Measurements from ENCODE around the gene HOXB1. TPM values are rescaled to one million over a fixed set of nuclear protein-coding genes. Genes with fewer than 3 reads are reported as not detected.

HOXB1 gene
- polyA plus RNA-seq, 4 donors = not detected

GRCh38 chr17:48553190-48553547 is 22.4 kb upstream of the HOXB1 start:
- WGBS, 3 donors = 50 to 59% (median 54%) methylated on average over 5 of the region's 5 CpGs
- FAIRE-seq = no peak
- peak overlapping the region in 2 of 3 donors; percentile 53 to 88 for H3K27ac ChIP-seq (ENCODE audit: low read depth in 1 of 3, low read length in 2 of 3)

GRCh38 chr17:48552466-48553189 is 21.8 kb upstream of the HOXB1 start:
- Histone ChIP-seq H3K27ac (ENCODE audit: low read depth in 1 of 3, low read length in 2 of 3) (peak overlapping the region in 2 of 3 donors; percentile 64 to 88), H3K4me3 (ENCODE audit: low read depth in 1 of 3, low read length in 3 of 3) (no peak overlapping the region), H3K27me3 (ENCODE audit: control insufficient read depth in 3 of 3, insufficient read depth in 3 of 3, low read length in 3 of 3) (peaks cover 0 to 84% (median 8%) of the 10 kb centered on the region in 3 donors), H3K9me3 (ENCODE audit: control insufficient read depth in 2 of 2, insufficient read depth in 1 of 2, low read depth in 1 of 2, low read length in 1 of 2) (no peaks in the 10 kb centered on the region), H3K4me1 (ENCODE audit: control insufficient read depth in 3 of 3, insufficient read depth in 2 of 3, low read depth in 1 of 3, low read length in 2 of 3) (peaks cover 0 to 38% (median 3%) of the 10 kb centered on the region in 3 donors), H3K36me3 (ENCODE audit: control insufficient read depth in 3 of 3, insufficient read depth in 2 of 3, low read depth in 1 of 3, low read length in 3 of 3) (peaks cover 0 to 32% (median 0%) of the 10 kb centered on the region in 3 donors)
- WGBS, 3 donors = 39 to 48% (median 43%) methylated on average over 6 to 11 of the region's 11 CpGs
- no peak for FAIRE-seq
- peak in 1 of 2 donors; percentile 8 for DNase-seq

More at GRCh38 chr17:48553190-48553547, 22.4 kb upstream of the HOXB1 start:
- H3K4me3 ChIP-seq (ENCODE audit: low read depth in 1 of 3, low read length in 3 of 3) = no peak overlapping the region
- peak in 1 of 2 donors; percentile 14 for DNase-seq
- H3K27me3 ChIP-seq (ENCODE audit: control insufficient read depth in 3 of 3, insufficient read depth in 3 of 3, low read length in 3 of 3) = peaks cover 0 to 84% (median 8%) of the 10 kb centered on the region in 3 donors
- peaks cover 0 to 36% (median 0%) of the 10 kb centered on the region in 3 donors for H3K36me3 ChIP-seq (ENCODE audit: control insufficient read depth in 3 of 3, insufficient read depth in 2 of 3, low read depth in 1 of 3, low read length in 3 of 3)
- H3K4me1 ChIP-seq (ENCODE audit: control insufficient read depth in 3 of 3, insufficient read depth in 2 of 3, low read depth in 1 of 3, low read length in 2 of 3) = peaks cover 0 to 38% (median 3%) of the 10 kb centered on the region in 3 donors
- H3K9me3 ChIP-seq (ENCODE audit: control insufficient read depth in 2 of 2, insufficient read depth in 1 of 2, low read depth in 1 of 2, low read length in 1 of 2) = no peaks in the 10 kb centered on the region

DNA sequence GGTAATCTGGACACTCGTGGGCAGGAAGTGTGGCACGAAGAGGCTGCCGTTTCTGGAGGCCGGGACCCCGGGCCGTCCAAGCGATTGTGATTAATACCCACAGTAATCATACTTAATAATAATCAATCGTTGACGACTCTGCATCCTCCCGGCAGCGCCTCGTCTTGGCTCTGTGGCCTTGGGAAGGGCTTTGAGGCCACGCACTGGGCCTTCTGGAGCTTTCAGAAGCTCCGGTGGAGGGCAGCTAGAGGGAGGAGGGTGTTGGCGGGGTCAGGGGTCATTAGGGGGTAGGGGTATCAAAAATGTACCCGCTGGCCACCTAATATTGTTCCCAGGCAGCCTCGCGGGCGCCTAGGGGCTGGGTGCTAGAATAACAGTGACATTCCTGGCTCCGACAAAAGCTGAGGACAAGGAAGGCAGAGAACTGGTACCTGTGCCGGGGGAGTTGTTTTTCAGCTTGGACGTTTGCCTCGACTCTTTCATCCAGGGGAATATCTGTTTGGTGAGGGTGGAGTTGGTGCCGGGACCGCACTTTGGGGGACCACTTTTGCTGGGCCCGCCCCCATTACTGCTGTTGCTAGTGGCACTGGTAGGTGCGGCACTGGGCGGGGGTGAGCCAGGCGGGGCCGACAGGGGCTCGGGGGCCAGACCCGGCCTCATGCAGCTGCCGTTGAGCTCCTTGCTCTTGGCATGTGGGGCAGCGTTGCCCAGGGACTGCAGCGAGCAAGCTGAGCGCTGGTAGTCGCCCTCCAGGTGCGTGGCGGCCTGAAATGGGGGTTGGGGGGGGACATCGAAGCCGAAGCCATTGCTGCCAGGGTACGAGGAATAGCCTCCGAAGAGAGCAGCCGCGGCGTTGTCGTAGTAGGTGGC is 21.0 kb upstream of the HOXB1 start:
- FAIRE-seq (no peak), DNase-seq (peak in 1 of 2 donors; percentile 7)
- Histone ChIP-seq H3K27ac (ENCODE audit: low read depth in 1 of 3, low read length in 2 of 3) (peak overlapping the region in 2 of 3 donors; percentile 64 to 88), H3K4me1 (ENCODE audit: control insufficient read depth in 3 of 3, insufficient read depth in 2 of 3, low read depth in 1 of 3, low read length in 2 of 3) (peaks cover 0 to 32% (median 3%) of the 10 kb centered on the region in 3 donors), H3K27me3 (ENCODE audit: control insufficient read depth in 3 of 3, insufficient read depth in 3 of 3, low read length in 3 of 3) (peaks cover 0 to 84% (median 8%) of the 10 kb centered on the region in 3 donors), H3K4me3 (ENCODE audit: low read depth in 1 of 3, low read length in 3 of 3) (no peak overlapping the region), H3K9me3 (ENCODE audit: control insufficient read depth in 2 of 2, insufficient read depth in 1 of 2, low read depth in 1 of 2, low read length in 1 of 2) (no peaks in the 10 kb centered on the region), H3K36me3 (ENCODE audit: control insufficient read depth in 3 of 3, insufficient read depth in 2 of 3, low read depth in 1 of 3, low read length in 3 of 3) (peaks cover 0 to 30% (median 0%) of the 10 kb centered on the region in 3 donors)
- 43 to 52% (median 52%) methylated on average over 43 to 47 of the region's 47 CpGs for WGBS, 3 donors

- no peak overlapping the region for H3K4me3 ChIP-seq (ENCODE audit: low read depth in 1 of 3, low read length in 3 of 3)
- 34 to 58% (median 51%) methylated on average over 19 of the region's 19 CpGs for WGBS, 3 donors
- H3K27me3 ChIP-seq (ENCODE audit: control insufficient read depth in 3 of 3, insufficient read depth in 3 of 3, low read length in 3 of 3) = peaks cover 0 to 84% (median 8%) of the 10 kb centered on the region in 3 donors
- H3K36me3 ChIP-seq (ENCODE audit: control insufficient read depth in 3 of 3, insufficient read depth in 2 of 3, low read depth in 1 of 3, low read length in 3 of 3) = peaks cover 0 to 30% (median 0%) of the 10 kb centered on the region in 3 donors
- H3K9me3 ChIP-seq (ENCODE audit: control insufficient read depth in 2 of 2, insufficient read depth in 1 of 2, low read depth in 1 of 2, low read length in 1 of 2) = no peaks in the 10 kb centered on the region
- peaks cover 0 to 33% (median 3%) of the 10 kb centered on the region in 3 donors for H3K4me1 ChIP-seq (ENCODE audit: control insufficient read depth in 3 of 3, insufficient read depth in 2 of 3, low read depth in 1 of 3, low read length in 2 of 3)
- FAIRE-seq = no peak
- H3K27ac ChIP-seq (ENCODE audit: low read depth in 1 of 3, low read length in 2 of 3) = peak overlapping the region in 2 of 3 donors; percentile 64 to 88
- DNase-seq = peak in 1 of 2 donors; percentile 8
These were observed 20.4 kb upstream of the HOXB1 start for GRCh38 chr17:48551214-48551555.

DNA sequence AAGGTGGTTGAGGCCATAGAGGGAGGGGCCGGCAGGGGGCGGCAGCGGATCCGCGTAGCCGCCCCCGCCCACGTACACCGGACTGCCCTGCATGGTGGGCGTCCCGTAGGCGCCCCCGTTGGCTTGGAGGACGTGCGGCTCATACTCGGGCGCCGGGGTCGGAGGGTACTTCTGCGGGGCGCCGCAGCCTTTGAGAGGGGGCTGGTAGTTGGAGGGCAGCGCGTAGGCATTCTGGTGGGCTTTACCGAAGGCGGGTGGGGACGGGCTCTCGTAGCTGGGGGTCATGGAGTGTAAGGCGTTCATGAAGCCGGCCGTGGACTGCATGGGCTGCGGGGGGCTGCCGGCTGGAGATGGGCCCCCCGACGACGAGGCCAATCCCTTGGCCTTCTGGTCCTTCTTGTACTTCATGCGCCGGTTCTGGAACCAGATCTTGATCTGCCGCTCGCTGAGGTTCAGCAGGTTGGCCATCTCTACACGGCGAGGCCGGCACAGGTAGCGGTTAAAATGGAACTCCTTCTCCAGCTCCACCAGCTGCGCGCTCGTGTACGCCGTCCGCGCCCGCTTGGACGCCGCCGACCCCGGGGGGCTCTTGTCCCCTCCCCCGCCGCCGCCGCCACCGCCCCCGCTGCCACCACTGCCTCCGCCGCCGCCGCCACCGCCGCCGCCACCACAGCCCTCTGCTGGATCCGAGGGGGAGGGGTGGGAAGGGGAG is 19.8 kb upstream of the HOXB1 start:
- Histone ChIP-seq H3K27me3 (ENCODE audit: control insufficient read depth in 3 of 3, insufficient read depth in 3 of 3, low read length in 3 of 3) (peaks cover 0 to 83% (median 8%) of the 10 kb centered on the region in 3 donors), H3K4me1 (ENCODE audit: control insufficient read depth in 3 of 3, insufficient read depth in 2 of 3, low read depth in 1 of 3, low read length in 2 of 3) (peaks cover 0 to 30% (median 3%) of the 10 kb centered on the region in 3 donors), H3K9me3 (ENCODE audit: control insufficient read depth in 2 of 2, insufficient read depth in 1 of 2, low read depth in 1 of 2, low read length in 1 of 2) (no peaks in the 10 kb centered on the region), H3K27ac (ENCODE audit: low read depth in 1 of 3, low read length in 2 of 3) (peak overlapping the region in 2 of 3 donors; percentile 64 to 86), H3K36me3 (ENCODE audit: control insufficient read depth in 3 of 3, insufficient read depth in 2 of 3, low read depth in 1 of 3, low read length in 3 of 3) (peaks cover 0 to 30% (median 0%) of the 10 kb centered on the region in 3 donors), H3K4me3 (ENCODE audit: low read depth in 1 of 3, low read length in 3 of 3) (no peak overlapping the region)
- FAIRE-seq (no peak), DNase-seq (no peak)
- 34 to 43% (median 39%) methylated on average over 55 to 70 of the region's 70 CpGs for WGBS, 3 donors

- H3K4me3 ChIP-seq (ENCODE audit: low read depth in 1 of 3, low read length in 3 of 3) = no peak overlapping the region
- peaks cover 0 to 87% (median 8%) of the 10 kb centered on the region in 3 donors for H3K27me3 ChIP-seq (ENCODE audit: control insufficient read depth in 3 of 3, insufficient read depth in 3 of 3, low read length in 3 of 3)
- peaks cover 0 to 32% (median 3%) of the 10 kb centered on the region in 3 donors for H3K4me1 ChIP-seq (ENCODE audit: control insufficient read depth in 3 of 3, insufficient read depth in 2 of 3, low read depth in 1 of 3, low read length in 2 of 3)
- no peak for DNase-seq
- peak overlapping the region in 2 of 3 donors; percentile 62 to 86 for H3K27ac ChIP-seq (ENCODE audit: low read depth in 1 of 3, low read length in 2 of 3)
- H3K9me3 ChIP-seq (ENCODE audit: control insufficient read depth in 2 of 2, insufficient read depth in 1 of 2, low read depth in 1 of 2, low read length in 1 of 2) = no peaks in the 10 kb centered on the region
- 57 to 66% (median 63%) methylated on average over 17 to 18 of the region's 18 CpGs for WGBS, 3 donors
- no peak for FAIRE-seq
- H3K36me3 ChIP-seq (ENCODE audit: control insufficient read depth in 3 of 3, insufficient read depth in 2 of 3, low read depth in 1 of 3, low read length in 3 of 3) = peaks cover 0 to 30% (median 0%) of the 10 kb centered on the region in 3 donors
These were observed 19.2 kb upstream of the HOXB1 start for GRCh38 chr17:48549914-48550501.

GRCh38 chr17:48549281-48549630 is 18.4 kb upstream of the HOXB1 start:
- FAIRE-seq (no peak), DNase-seq (no peak)
- Histone ChIP-seq H3K27ac (ENCODE audit: low read depth in 1 of 3, low read length in 2 of 3) (peak overlapping the region in 2 of 3 donors; percentile 2 to 62), H3K36me3 (ENCODE audit: control insufficient read depth in 3 of 3, insufficient read depth in 2 of 3, low read depth in 1 of 3, low read length in 3 of 3) (peaks cover 0 to 25% (median 0%) of the 10 kb centered on the region in 3 donors), H3K4me1 (ENCODE audit: control insufficient read depth in 3 of 3, insufficient read depth in 2 of 3, low read depth in 1 of 3, low read length in 2 of 3) (peaks cover 0 to 26% (median 3%) of the 10 kb centered on the region in 3 donors), H3K27me3 (ENCODE audit: control insufficient read depth in 3 of 3, insufficient read depth in 3 of 3, low read length in 3 of 3) (peaks cover 0 to 87% (median 8%) of the 10 kb centered on the region in 3 donors), H3K9me3 (ENCODE audit: control insufficient read depth in 2 of 2, insufficient read depth in 1 of 2, low read depth in 1 of 2, low read length in 1 of 2) (no peaks in the 10 kb centered on the region), H3K4me3 (ENCODE audit: low read depth in 1 of 3, low read length in 3 of 3) (no peak overlapping the region)
- 45 to 62% (median 53%) methylated on average over 3 of the region's 3 CpGs for WGBS, 3 donors

Data from small intestine (tissue), 7 donors.